Smooth muscle cell (in vitro differentiated cells): ENCODE results near the gene PLXNC1. TPM values are rescaled to one million over a fixed set of nuclear protein-coding genes. Genes with fewer than 3 reads are reported as not detected.

Experiments used
- DNase-seq: peaks from one replicate; lab custom pipeline; 2025; ENCODE audit not compliant: unreplicated experiment; lab: John Stamatoyannopoulos, UW
- H2AFZ ChIP-seq: fragments of 200-600 bp; sonication (generic); 2 replicates; pipeline ENCODE4 v1.6.0; 2016; ENCODE audit warnings: antibody characterized with exemption, low read depth, mild to moderate bottlenecking
- H3F3A ChIP-seq: fragments of 200-600 bp; sonication (generic); 2 replicates; pipeline ENCODE4 v1.6.0; 2017; ENCODE audit warnings: antibody characterized with exemption, low read depth
- H3K27ac ChIP-seq: fragments of 200-600 bp; sonication (generic); 2 replicates; pipeline ENCODE4 v1.5.1; 2016; ENCODE audit warnings: low read depth, mild to moderate bottlenecking
- H3K27me3 ChIP-seq: fragments of 200-600 bp; sonication (generic); 2 replicates; pipeline ENCODE4 v1.6.1; 2016; ENCODE audit warnings: low read depth, mild to moderate bottlenecking
- H3K36me3 ChIP-seq: fragments of 200-600 bp; sonication (generic); 2 replicates; pipeline ENCODE4 v1.5.1; 2016; ENCODE audit warnings: low read depth
- H3K4me1 ChIP-seq: fragments of 200-600 bp; sonication (generic); 2 replicates; pipeline ENCODE4 v1.5.1; 2016; ENCODE audit warnings: low read depth
- H3K4me2 ChIP-seq: fragments of 200-600 bp; sonication (generic); 2 replicates; pipeline ENCODE4 v1.6.0; 2016; ENCODE audit warnings: mild to moderate bottlenecking
- H3K4me3 ChIP-seq: fragments of 200-600 bp; sonication (generic); 2 replicates; pipeline ENCODE4 v1.5.1; 2016; ENCODE audit warnings: mild to moderate bottlenecking
- H3K79me2 ChIP-seq: fragments of 200-600 bp; sonication (generic); 2 replicates; pipeline ENCODE4 v1.6.0; 2016; ENCODE audit warnings: low read depth, mild to moderate bottlenecking
- H3K9ac ChIP-seq: fragments of 200-600 bp; sonication (generic); 2 replicates; pipeline ENCODE4 v1.6.0; 2016; ENCODE audit warnings: low read depth
- H3K9me3 ChIP-seq: fragments of 200-600 bp; sonication (generic); replicated peaks from 2 replicates; pipeline ENCODE4 v1.5.1; 2016; ENCODE audit warnings: low read depth
- H4K20me1 ChIP-seq: fragments of 200-600 bp; sonication (generic); 2 replicates; pipeline ENCODE4 v1.6.0; 2016; ENCODE audit warnings: low read depth
- WGBS: methylation state at CpG from one replicate; pipeline ENCODE4 v1.1.7; 2016; ENCODE audit warnings: low lambda C conversion rate; 5-methylcytosine and 5-hydroxymethylcytosine counted together
- polyA plus RNA-seq: library from polyadenylated mRNA; unstranded; fragments of >200 nt; fragmentation: Nextera tagmentation; extraction: Ambion mirVana; gene quantifications from 2 replicates; pipeline ENCODE4 v1.2.1, GENCODE V29; 2016
- total RNA-seq: library from RNA; depleted of rRNA; stranded (reverse); fragments of >200 nt; gene quantifications from 2 replicates; pipeline ENCODE4 v1.2.3, GENCODE V29; 2014
- TF ChIP-seq, protein P1 (sequence below): fragments of 200-600 bp; sonication (generic); IDR thresholded peaks from 2 replicates; pipeline ENCODE4 v1.5.1; 2017; ENCODE audit warnings: borderline replicate concordance, mild to moderate bottlenecking, antibody characterized with exemption; ENCODE audit not compliant: insufficient read depth, poor library complexity, severe bottlenecking

The PLXNC1 gene
- total and polyA plus RNA-seq, 2 experiments from 2014 or later: 0.49 to 0.66 TPM

DNA sequence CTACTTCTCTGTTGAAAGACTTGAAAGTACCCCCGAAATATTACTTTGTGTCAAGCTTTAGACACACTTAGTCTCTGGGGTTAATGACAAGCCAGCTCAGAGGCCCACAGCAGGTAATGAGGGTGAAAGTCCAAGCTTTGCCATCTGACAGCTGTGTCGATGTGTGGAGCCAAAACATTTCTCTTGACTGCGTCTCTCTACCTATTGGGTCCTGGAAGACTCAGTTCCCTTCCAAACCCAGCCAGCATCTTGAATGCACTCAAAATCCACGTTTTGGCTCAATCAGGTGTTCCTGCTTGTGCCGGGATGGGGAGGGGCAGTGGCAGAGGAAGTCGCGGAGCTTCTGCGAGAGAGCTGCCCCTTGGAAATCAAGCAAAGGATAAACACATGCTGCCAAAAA lies 3.2 kb downstream of the PLXNC1 start:
- no peak overlapping the region for H3K9ac ChIP-seq
- no peaks in the 10 kb centered on the region for H4K20me1 ChIP-seq
- no peaks in the 10 kb centered on the region for H3K79me2 ChIP-seq
- peaks cover 96% of the 10 kb centered on the region for H3K27me3 ChIP-seq
- H3K4me1 ChIP-seq: peaks cover 20% of the 10 kb centered on the region
- H3F3A ChIP-seq: no peaks in the 10 kb centered on the region
- TF ChIP-seq, protein P1, sequence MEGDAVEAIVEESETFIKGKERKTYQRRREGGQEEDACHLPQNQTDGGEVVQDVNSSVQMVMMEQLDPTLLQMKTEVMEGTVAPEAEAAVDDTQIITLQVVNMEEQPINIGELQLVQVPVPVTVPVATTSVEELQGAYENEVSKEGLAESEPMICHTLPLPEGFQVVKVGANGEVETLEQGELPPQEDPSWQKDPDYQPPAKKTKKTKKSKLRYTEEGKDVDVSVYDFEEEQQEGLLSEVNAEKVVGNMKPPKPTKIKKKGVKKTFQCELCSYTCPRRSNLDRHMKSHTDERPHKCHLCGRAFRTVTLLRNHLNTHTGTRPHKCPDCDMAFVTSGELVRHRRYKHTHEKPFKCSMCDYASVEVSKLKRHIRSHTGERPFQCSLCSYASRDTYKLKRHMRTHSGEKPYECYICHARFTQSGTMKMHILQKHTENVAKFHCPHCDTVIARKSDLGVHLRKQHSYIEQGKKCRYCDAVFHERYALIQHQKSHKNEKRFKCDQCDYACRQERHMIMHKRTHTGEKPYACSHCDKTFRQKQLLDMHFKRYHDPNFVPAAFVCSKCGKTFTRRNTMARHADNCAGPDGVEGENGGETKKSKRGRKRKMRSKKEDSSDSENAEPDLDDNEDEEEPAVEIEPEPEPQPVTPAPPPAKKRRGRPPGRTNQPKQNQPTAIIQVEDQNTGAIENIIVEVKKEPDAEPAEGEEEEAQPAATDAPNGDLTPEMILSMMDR: no peak
- no peak overlapping the region for H3K4me2 ChIP-seq
- no peaks in the 10 kb centered on the region for H3K36me3 ChIP-seq
- no peak overlapping the region for H3K27ac ChIP-seq
- H3K9me3 ChIP-seq: no peaks in the 10 kb centered on the region
- peak overlapping the region; percentile 59 for H3K4me3 ChIP-seq
- no peak overlapping the region for H2AFZ ChIP-seq
- no peak for DNase-seq
- 52% methylated on average over 8 of the region's 8 CpGs for WGBS

DNA sequence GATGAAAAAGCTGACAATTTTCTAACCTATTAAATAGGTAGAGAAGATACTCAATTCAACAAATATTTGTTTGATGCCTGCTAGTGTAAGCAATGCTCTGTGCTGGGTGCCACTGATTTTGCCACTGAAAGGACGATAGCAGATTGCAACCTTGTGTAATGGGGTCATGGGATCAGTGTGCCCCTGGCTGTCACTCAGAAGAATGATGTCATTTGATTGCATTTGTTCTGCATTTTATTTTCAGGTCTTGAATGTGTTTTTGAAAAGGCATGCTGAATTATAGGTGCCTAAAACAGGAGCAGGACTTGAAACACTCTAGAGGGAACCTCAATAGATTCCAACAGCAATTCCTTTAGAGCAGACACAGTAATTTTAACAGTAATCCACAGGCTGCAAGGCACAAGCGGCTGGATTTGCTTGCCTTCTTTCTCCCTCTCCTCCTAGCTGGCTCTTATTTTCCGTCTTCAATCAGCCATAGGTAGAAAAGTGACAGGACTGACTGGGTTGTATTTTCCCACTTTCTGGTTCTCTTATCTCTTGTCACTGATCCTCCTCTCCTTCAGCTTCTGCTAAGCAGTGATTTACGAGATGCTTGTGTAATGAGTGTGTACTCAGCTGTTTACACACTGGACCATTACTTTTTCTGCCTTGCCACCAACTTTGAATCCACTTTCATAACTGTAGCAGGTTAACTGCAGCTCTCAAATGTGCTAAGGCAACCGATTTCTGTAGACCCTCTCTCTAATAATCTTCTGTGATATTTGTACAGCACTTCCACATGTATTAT lies 4.1 kb downstream of the PLXNC1 start:
- peaks cover 95% of the 10 kb centered on the region for H3K27me3 ChIP-seq
- 38% methylated on average over 5 of the region's 5 CpGs for WGBS

DNA sequence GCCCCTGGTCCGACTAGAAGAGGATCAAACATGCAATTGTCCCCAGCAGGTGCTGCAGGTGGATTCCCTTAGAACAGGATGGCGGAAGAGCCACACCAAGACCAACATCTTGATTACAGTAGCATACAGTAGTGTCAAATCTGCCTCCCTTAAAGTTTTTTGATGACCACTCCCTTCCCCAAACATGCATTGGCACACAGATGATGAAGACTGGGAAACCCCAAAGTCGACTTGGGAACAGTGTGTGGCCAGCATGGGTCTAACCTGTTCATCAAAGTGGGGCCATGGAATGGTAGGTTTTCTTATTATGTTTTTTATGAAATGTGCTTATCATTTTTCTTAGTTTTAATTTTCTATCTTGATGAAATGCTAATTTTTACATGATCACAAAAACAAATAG lies 8.8 kb downstream of the PLXNC1 start:
- TF ChIP-seq, protein P1: no peak
- Histone ChIP-seq H3K27ac (no peak overlapping the region), H3K79me2 (no peaks in the 10 kb centered on the region), H3K9me3 (no peaks in the 10 kb centered on the region), H3K4me1 (peaks cover 3% of the 10 kb centered on the region), H3K36me3 (no peaks in the 10 kb centered on the region), H4K20me1 (no peaks in the 10 kb centered on the region), H3K9ac (no peak overlapping the region), H2AFZ (no peak overlapping the region), H3F3A (no peaks in the 10 kb centered on the region), H3K4me2 (no peak overlapping the region), H3K4me3 (no peak overlapping the region), H3K27me3 (peaks cover 77% of the 10 kb centered on the region)
- no peak for DNase-seq
- WGBS: 87% methylated on average over 3 of the region's 3 CpGs

More for the DNA sequence above, 4.1 kb downstream of the PLXNC1 start:
- no peaks in the 10 kb centered on the region for H3K9me3 ChIP-seq
- no peaks in the 10 kb centered on the region for H3K79me2 ChIP-seq
- H3F3A ChIP-seq: no peaks in the 10 kb centered on the region
- H3K36me3 ChIP-seq: no peaks in the 10 kb centered on the region
- H3K4me3 ChIP-seq: peak overlapping the region; percentile 59
- no peak for DNase-seq
- no peaks in the 10 kb centered on the region for H4K20me1 ChIP-seq
- H2AFZ ChIP-seq: no peak overlapping the region
- no peak overlapping the region for H3K4me2 ChIP-seq
- peaks cover 20% of the 10 kb centered on the region for H3K4me1 ChIP-seq
- H3K27ac ChIP-seq: no peak overlapping the region
- TF ChIP-seq, protein P1: no peak
- no peak overlapping the region for H3K9ac ChIP-seq

DNA sequence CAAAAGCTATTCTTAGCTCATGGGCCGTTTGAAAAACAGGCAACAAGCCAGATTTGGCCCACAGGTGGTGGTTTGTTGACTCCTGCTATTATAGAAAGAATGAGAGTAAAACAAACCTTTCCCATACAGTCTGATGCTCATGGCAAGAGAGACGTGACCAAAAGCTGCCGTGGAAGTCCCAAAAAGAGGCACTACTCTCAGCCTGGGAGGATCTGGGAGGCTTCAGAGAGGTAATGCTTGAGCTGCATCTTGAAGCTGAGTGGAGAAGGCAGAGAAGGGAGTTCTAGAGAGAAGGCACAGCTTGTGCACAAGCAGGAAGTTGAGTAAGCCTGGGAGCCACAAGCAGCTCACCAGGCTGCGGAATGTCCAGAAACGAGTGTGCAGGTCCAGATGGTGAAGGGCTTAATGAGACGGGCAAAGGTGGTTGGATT lies 9.6 kb downstream of the PLXNC1 start:
- 83% methylated on average over 6 of the region's 6 CpGs for WGBS
- TF ChIP-seq, protein P1: no peak
- Histone ChIP-seq H3K4me3 (no peak overlapping the region), H3K4me2 (no peak overlapping the region), H2AFZ (no peak overlapping the region), H3K36me3 (no peaks in the 10 kb centered on the region), H3K9ac (no peak overlapping the region), H3K4me1 (no peaks in the 10 kb centered on the region), H3K27ac (no peak overlapping the region), H3K27me3 (peaks cover 69% of the 10 kb centered on the region), H3F3A (no peaks in the 10 kb centered on the region), H3K79me2 (no peaks in the 10 kb centered on the region), H3K9me3 (no peaks in the 10 kb centered on the region), H4K20me1 (no peaks in the 10 kb centered on the region)
- no peak for DNase-seq
